Activated CD4-positive, alpha-beta T cell treated with anti-CD3 and anti-CD28 coated beads for 4 hours (primary cell): Measurements from ENCODE around the gene DAPK3.
"Not testable (repeated sequence)": the region's sequence is repeated elsewhere in the genome, so short reads cannot be mapped to it uniquely, and the experiment has no call there.

Experiments
- DNase-seq, 2 donors: peaks; one replicate each; pipeline ENCODE4 v3.0.0-alpha.2; 2020

Gene DAPK3

DNA sequence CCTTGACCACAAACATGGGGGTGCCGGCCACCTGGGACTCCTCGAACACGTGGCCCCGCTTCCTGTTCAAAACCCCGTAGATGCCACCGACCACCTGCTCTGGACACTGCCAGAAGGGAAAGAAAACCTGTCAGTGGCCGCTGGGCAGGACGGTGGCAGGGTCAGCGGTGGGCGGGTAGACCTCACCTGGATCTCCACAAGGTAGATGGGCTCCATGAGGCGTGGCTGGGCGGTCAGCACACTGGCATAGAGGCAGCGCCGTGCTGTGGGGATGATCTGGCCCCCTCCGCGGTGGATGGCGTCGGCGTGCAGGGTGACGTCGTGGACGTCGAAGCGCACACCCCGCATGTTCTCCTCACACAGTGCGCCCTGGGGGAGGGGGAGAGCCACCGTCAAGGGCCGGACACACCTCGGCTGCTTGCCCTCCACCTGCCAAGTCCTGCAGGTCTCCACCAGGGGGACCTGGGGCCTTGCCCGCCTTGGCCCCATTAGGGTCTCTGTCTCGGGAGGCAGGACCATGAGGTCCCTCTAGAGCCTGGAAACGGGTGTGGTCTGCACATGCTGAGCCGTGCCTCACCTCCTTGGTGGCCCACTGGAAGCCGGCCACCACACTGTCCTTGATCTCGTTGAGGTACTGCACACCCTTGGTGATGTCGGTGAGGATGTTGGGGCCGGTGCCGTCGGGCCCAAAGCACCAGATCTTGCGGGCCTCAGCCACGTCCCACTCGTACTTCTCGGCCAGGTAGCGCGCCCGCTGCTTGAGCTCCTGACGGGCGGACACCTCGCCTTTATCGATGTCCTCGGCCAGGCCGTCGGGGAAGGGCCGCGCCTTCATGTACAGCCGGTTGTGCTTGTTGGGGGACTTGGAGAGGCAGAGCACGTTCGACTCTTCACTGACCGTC, 6.6 kb upstream of the DAPK3 start:
- DNase-seq = peak in 1 of 2 donors; percentile 12

DNA sequence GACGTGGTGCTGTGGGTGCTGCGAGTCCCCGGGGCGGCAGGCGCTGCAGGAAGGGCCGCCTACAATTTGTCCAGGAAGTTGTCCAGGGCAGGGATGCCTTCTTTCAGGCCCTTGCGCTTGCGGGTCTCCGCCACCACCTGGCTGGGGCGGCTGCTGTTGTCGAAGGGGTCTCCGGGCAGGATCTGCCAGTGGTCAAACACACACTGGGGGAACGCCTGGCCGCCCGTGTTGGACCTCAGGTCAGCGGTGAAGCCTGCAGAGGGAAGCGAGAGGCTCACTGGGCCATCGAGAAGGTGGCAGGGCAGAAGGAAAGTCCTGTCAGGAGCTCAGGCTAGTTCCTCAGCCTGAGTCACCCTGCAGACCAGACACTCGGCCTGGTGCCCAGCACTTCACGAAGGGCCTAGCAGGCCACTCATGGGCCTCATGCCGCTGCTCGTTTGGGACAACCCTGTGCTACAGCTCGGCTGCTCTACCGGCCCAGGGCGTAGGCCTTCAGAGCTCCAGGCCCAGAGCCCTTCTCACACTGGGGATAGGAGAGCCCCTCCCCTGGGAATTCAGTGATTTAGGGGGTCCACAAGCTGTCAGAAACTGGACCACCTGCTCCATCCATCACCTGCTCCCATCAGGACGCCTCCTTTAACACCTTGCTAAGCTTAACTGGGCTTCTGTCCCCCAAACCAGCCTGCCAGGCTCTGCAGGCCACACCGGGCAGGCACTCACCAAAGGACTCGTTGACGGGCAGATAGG, 5.8 kb upstream of the DAPK3 start:
- peak in 1 of 2 donors; percentile 16 for DNase-seq

DNA sequence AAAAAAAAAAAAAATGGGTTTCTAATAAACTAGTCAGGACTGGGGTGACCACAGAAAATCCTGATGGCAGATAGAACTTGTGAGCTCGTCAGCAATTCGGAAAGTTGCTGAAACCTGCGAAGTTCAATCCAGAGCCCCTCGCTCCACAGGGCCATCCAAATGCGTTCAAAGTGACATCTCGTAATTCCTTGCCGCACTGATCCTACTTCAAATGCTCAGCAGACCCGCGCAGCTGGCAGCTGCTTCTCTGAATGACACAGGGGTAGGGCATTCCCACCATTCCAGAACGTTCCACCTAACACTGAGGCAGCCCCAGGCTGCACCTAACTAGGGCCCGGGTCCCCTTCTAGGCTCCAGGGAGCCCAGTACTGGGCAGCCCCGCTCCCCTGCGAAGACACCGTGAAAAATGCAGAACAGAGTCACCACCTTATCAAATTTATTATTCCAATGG, 4.8 kb upstream of the DAPK3 start:
- DNase-seq = no peak

DNA sequence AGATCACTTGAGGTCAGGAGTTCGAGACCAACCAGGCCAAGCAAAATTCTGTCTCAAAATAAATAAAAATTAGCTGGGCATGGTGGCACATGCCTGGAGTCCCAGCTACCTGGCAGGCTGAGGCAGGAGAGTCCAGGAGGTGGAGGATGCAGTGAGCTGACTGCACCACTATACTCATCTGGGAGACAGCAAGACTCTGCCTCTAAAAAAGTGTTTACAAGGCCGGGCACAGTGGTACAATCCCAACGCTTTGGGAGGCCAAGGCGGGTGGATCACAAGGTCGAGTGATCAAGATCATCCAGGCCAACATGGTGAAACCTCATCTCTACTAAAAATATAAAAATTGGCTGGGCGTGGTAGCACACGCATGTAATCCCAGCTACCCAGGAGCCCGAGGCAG, 4.2 kb upstream of the DAPK3 start:
- no peak for DNase-seq

DNA sequence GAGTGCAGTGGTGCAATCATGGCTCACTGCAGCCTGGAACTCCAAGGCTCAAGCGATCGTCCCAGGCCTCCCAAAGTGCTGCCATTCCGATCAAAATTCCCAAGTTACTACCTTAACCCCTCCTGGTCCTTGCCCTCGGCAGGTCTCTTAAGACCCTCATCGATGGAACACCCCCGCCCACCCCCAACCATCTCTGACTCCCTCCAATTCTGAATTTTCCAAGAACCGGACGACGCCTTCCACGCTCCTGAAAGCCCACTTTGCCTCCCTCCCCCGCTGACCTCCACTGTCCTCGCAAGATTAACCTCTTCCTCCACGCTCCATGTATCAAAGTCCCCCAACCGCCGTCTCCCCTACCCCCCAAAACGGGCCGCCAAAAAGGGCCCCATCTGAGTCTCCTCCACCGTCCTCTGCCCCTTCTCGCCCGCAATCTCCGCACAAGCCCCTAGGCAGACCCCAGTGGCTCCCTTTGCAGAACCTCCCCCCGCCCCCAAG, 539 bp downstream of the DAPK3 start:
- DNase-seq = no peak

DNA sequence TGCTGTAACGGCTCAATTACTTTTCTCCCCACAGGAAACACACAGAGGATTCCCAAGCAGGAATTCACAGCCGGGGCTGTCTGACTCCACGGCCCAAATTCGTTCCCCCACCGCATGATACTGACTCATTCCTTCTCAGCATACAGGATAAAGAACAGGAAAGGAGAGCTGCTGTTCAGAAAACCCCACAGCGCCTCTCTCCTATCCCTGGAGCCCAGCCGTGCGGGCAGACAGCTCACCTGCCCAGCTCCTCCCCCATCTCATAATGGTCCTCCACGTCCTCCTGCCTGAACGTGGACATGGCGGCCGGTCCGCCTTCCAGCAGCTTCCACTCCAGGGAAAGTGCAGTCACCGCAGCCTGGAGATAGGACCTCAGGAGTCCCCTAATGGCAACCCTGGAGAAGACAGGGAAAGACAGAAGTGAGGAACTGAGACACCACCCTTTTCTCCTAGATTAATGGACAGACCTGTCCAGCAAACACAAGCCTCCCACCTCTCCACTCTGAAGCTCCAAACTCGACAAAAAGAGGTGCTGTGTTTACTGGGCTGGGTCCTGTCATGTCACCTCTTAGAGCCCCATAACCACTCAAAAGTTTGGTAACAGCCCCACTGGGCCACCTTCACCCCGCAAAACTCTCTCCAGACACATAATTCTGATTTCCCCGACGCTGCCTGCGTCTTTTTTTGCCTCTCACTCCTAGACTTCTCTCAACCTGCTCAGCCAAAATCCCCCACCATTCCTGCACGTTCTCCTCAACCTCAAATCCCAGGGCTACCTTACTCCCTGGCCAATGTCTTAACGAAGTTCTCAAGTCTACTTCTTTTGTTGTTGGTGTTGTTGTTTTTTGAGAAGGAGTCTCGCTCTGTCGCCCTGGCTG, 1.2 kb downstream of the DAPK3 start:
- no peak for DNase-seq

DNA sequence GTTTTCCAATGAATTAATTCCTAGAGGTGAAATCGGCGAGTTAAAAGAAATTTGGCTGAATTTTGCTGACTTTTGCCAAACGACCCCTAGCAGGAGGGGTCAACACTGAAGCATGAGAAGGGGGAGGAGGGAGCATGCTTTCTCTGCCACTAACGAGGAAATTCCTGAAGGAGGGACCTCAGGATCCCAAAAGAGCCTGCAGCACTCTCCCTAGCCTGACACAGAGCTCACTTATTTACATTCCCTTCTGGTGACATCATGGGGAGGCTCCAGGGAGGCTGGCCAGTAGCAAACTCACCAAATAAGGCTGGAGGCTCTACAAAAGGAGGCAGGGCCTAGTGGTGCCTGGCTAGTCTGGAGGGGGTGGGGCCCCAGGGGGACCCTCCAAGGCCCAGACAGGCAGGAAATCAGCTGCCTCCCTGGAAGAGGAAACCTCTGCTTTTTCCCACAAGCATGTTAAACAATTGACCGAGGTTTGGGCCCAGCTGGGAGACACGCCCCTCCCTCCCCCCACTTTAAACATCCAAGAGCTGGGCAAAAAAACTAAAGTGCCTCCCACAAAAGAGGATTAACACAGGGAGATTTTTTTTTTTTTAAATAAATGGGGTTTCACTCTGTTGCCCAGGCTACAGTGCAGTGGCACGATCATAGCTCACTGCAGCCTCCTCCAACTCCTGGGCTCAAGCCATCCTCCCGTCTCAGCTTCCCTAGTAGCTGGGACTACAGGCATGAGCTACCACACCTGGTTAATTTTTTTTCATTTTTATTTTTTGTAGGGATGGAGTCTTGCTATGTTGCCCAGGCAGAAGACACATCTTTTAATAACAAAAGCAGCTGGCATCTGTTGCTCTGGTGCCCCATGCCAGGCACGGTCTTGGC, 2.1 kb downstream of the DAPK3 start:
- no peak for DNase-seq

DNA sequence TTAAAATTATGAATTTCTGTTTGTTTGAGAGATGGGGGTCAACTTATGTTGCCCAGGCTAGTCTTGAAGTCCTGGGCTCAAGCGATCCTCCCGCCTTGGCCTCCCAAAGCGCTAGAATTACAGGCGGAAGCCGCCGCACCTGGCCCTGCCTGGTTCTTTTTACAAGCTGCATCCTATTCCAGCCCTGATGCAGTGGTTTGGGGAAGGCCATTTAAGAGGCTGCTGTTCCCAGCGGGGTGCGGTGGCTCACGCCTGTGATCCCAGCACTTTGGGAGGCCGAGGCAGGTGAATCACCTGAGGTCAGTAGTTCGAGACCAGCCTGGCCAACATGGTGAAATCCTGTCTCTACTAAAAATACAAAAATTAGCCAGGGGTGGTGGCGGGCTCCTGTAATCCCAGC, 2.9 kb downstream of the DAPK3 start:
- not testable (repeated sequence) for DNase-seq

DNA sequence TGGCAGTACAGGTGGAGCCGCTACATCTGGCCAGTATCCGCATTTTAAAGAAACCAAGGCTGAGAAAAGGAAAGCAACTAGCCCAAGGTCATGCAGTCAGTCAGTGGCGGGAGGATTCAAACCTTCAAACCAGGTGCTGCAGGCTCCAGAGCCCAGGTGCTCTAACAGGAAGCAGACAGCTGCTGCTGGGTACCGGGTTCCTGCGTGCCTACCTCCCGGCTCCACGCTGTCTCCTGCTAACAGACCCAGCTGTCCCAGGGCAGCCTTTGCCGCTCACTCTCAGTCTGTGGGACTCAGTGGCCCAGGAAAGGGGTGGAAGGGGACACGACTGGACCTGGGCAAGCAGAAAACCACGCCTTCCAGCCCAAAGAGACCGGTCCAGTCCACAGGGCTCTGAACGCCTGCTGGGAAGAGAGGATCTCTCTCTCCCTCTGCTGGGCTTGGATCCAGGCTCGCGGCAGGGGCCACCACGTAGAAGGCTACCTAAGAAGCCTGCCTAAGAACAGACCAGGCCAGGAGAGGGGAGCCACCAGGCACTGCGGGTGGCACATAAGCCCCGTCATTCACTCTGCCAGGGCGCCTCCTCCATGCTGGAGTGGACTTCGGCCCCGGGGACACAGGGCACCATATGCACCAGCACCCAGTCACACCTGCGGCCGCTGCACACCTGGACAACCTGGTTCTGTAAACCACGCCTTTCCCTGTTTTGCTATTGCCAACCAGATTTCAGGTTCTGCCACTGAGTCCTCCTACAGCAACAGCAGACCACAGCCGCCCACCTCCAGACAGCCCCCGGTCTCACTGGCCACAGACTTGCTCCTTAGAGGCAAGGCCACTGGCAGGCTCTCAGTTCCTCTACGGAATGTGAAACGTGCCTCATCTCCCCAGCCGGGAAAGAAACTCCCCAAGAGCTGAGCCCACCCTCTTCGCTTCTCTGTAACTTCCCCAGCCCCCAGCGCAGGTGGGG, 4.6 kb downstream of the DAPK3 start:
- DNase-seq = no peak

DNA sequence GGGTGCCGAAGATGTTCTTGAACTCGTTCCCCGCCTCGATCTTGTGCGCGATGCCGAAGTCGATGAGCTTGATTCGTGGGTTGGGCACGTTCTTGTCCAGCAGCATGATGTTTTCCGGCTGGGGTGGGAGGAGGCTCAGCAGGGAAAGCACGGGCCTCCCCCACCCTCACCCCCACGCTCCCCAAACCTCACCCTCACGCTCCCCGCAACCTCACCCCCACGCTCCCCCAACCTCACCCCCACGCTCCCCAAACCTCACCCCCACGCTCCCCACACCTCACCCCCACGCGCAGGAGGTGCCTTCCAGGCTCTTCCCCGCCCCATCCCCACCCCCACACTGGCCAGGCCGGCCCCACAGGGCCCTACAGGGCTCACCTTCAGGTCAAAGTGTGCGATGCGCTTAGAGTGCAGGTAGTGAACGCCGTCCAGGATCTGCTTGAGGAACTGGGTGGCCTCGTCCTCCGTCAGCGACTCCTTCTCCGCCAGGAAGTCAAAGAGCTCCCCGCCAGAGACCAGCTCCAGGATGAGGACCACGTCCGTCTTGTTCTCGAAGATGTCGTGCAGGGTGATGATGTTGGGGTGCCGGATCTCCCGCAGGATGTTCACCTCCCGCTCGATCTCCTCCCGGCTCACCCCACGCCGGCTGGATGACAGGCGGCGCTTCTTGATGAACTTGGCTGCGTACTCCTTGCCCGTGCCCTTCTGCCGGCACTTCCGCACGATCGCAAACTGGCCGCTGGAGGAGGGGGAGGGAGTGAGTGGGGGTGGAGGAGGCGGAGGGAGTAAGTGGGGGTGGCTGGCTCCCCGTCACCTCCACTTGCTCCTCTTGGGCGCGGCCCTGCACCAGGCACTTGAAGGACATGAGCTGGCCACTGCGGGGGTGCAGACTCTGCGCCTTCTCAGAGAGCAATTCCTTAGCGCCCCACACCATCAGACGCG, 6.4 kb downstream of the DAPK3 start:
- DNase-seq = no peak

DNA sequence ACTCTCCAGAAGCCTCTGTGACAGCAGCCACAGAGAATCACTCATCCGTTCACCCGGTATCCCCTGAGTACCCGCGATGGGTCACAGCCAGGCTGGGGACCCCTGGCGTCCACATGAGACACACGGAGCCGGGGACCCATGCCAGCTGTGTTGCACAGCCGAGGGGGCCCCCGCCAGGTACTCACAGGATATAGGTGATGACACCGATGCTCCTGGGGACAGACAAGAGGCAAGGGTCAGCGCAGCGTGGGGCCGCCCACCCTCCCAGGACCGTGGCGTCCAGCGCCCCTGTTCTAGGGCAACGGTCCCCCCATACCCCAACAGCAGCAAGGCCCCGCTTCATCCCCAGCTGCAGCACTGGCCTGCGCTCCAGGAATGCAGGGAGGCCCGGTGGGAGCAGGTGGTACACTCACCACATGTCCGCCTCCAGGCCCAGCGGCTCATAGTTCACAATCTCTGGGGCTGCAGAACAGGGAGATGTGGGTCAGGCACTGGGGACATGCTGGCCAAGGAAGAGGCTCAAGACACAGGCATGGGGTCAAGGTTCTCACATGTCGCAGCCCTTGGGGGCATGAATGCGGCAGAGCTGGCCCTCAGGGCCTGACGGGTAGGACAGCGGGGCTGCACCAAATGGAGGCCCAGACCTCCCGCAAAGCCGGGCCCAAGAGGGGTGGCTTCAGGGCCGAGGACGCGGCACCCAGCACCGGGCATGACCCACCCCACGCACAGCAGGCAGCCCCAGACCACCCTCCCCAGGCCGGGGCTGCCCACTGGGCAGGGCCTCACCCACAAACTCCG, 7.2 kb downstream of the DAPK3 start:
- DNase-seq = no peak

DNA sequence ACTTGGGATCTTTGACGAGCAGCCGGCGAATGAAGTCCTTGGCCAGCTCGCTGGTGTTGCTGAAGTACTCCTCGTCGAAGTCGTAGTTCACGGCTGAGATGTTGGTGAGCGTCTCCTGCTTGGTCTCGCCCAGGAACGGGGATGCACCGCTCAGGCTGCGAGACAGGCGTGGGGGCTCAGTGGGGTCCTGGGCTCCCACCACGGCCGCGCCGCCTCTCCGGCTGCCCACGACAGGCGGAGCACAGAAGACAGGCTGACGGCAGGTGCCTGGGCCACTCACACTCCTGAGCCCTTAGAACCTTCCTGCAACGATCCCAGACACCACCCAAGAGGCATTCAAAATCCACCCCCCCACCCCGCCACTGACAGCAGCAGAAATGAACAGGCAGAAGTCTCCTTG, 9.9 kb downstream of the DAPK3 start:
- DNase-seq = no peak

DNA sequence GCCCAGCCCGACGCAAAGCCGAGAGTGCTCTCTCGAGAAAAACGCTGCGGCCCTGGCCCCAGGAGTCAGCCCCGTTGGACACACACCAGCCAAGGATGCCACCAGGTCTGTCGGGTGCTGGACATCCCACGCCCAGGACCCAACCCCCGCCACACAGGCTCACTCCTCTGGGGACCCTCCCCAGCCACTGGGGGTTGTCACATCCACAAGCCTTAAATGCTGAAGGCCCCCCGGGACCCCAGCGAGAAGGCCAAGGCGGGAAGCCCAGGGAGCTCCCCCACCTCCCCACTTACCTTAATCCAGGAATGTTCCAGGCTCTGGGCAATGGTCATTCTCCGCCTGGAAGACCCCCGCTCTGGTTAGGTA, 11.2 kb downstream of the DAPK3 start:
- DNase-seq = no peak

DNA sequence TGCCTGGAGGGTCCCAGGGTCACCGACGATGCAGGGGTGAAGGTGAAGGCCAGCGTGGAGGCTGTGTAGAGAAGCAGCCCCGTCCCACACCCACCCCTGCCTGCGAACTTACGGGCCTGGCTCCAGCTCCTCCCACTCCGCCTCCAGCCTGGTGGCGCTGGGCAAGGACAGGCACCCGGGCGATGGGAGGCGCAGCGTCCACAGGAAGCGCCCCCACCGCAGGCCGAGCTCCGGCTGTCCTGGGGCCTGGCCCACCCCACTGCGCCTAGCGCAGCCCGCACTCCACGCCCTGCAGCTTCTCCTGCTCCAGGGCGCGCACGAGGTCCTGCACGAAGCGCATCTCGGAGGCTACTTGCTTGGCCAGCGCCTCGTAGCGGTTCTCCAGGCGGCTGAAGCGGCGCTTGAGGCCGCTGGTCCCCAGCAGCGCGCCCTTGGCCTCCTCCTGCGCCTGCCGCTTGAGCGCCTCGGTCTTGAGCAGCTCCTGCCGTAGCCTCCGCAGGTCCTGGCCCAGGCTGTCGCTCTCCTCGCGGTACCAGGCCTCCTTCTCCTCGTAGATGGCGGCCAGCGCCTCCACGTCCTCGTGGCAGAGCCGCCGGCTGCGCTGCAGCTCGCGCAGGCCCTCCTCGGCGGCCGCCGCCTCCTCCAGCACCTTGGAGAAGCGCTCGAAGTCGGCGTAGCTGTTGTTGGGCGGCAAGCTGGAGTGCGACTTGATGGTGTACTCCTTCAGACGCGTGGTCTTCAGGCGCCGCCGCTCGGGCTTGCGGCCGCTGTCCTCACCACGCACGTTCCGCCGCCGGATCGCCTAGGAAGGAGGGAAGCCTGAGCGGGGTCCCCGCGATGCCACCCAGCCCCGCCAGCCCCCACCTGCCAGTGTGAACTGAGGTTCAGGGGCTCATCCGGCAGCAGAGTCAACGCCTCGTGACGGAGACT, 11.8 kb downstream of the DAPK3 start:
- no peak for DNase-seq

DNA sequence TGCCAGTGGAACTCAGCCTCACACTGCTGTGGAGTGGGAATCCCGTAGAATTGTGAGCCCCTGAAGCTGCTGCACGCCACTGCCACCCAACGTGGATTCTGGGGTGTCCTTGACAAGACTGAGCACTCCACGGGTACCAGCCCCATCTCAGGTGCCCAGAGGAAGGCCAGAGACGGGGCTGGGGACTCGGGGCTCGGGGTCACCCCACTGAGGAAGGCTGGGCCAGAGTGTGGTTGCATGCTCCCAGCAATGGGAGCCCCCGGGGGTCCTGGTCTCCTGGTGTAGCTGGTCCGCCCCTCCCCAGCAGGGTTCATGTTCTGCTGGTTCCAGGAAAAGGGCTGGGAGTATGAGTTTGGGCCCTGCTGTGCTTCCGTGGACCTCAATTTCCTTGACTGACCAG, 15.2 kb downstream of the DAPK3 start:
- DNase-seq = no peak

DNA sequence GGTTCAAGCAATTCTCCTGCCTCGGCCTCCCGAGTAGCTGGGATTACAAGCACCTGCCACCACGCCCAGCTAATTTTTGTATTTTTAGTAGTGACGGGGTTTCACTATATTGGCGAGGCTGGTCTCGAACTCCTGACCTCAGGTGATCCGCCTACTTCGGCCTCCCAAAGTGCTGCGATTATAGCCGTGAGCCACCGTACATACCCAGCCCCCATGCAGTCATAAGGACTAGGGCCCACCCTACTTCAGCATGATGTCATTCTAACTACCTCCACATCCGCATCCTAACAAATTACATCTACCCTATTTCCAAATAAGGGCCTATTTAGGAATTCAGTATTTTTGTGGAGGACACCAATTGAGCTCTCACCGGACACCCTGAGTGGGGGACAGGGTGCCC, 15.6 kb downstream of the DAPK3 start:
- DNase-seq = not testable (repeated sequence)

DNA sequence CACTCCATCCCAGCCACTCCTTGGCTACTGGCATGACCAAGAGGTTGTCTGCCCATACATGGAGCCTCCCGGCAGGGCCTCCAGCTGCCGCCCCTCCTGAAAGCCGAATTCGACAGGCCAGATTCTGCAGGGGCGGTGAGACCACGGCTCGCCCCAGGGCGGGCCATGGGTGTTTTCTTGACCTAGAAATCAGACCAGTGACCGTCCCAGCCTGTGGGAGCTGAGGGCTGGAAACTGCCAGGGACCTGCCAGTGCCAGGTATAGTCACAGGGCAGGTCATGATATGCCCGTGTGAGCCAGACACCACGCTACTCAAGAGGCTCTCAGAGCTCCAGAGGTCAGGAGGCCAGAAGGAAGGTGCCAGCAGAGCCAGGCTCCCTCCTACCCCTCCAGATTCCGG, 16.8 kb downstream of the DAPK3 start:
- DNase-seq = no peak
